SK-N-SH (cell line): ENCODE results near the gene LEO1. TPM values are rescaled to one million over a fixed set of nuclear protein-coding genes. Genes with fewer than 3 reads are reported as not detected.

Experiments
- CTCF ChIA-PET: fragments of 300-600, 350-600 bp; formaldehyde crosslinking; extraction: SDS; loops from one replicate; lab custom pipeline; 2021; lab: Yijun Ruan, JAX
- POLR2A ChIA-PET: fragments of 350-600 bp; sonication (Branson Sonifier 250); formaldehyde crosslinking; extraction: SDS; loops from one replicate; lab custom pipeline; 2020; ENCODE audit warnings: antibody characterized with exemption, inconsistent platforms; lab: Yijun Ruan, JAX
- DNase-seq: peaks from one replicate; pipeline ENCODE4 v3.0.0; 2012
- H2AFZ ChIP-seq: fragments of 200-600 bp; sonication (generic); 2 replicates; pipeline ENCODE4 v1.8.1; 2016; ENCODE audit warnings: antibody characterized with exemption, mild to moderate bottlenecking, low read depth
- H3F3A ChIP-seq: fragments of 200-600 bp; sonication (generic); replicated peaks from 2 replicates; pipeline ENCODE3; 2016; ENCODE audit warnings: antibody characterized with exemption, mild to moderate bottlenecking; ENCODE audit not compliant: insufficient read depth
- H3K27ac ChIP-seq, 2 experiments: fragments of 200-500 bp in 1 of 2; fragments of 200-600 bp in 1 of 2; sonication (Bioruptor generic) in 1 of 2; sonication (generic), shearing (Covaris generic) in 1 of 2; 2 replicates each; pipeline versions ENCODE4 v1.5.1 to v1.6.1; 2014 to 2016; ENCODE audit warnings: low read depth in 2 of 2, inconsistent platforms in 1 of 2, low read length in 1 of 2, mild to moderate bottlenecking in 1 of 2, mixed read lengths in 1 of 2
- H3K27me3 ChIP-seq: fragments of 200-600 bp; sonication (generic), shearing (Covaris generic); 2 replicates; pipeline ENCODE4 v1.6.1; 2016; ENCODE audit warnings: mixed run types; ENCODE audit not compliant: insufficient read depth
- H3K36me3 ChIP-seq, 2 experiments: fragments of 200-500 bp in 1 of 2; fragments of 200-600 bp in 1 of 2; sonication (Bioruptor generic) in 1 of 2; sonication (generic) in 1 of 2; replicated peaks in 1 of 2; 2 replicates each; pipeline versions ENCODE3 to v1.5.1; 2014 to 2016; ENCODE audit warnings: low read length in 1 of 2, mild to moderate bottlenecking in 1 of 2; ENCODE audit not compliant: insufficient read depth in 2 of 2, control insufficient read depth in 1 of 2
- H3K4me1 ChIP-seq, 2 experiments: fragments of 200-500 bp in 1 of 2; fragments of 200-600 bp in 1 of 2; sonication (Bioruptor generic) in 1 of 2; sonication (generic), shearing (Covaris generic) in 1 of 2; 2 replicates each; pipeline versions ENCODE4 v1.5.1 to v1.6.1; 2014 to 2016; ENCODE audit warnings: low read depth in 1 of 2, low read length in 1 of 2, mixed run types in 1 of 2; ENCODE audit not compliant: insufficient read depth in 2 of 2, control insufficient read depth in 1 of 2
- H3K4me2 ChIP-seq: fragments of 200-600 bp; sonication (generic), shearing (Covaris generic); 2 replicates; pipeline ENCODE4 v1.6.1; 2017; ENCODE audit warnings: mixed run types
- H3K4me3 ChIP-seq, 2 experiments: fragments of 200-500 bp in 1 of 2; fragments of 200-600 bp in 1 of 2; sonication (Bioruptor generic) in 1 of 2; sonication (generic), shearing (Covaris generic) in 1 of 2; 2 replicates each; pipeline versions ENCODE4 v1.5.1 to v1.8.1; 2014 to 2016; ENCODE audit warnings: low read depth in 2 of 2, inconsistent platforms in 1 of 2, low read length in 1 of 2, mild to moderate bottlenecking in 1 of 2, mixed read lengths in 1 of 2, moderate library complexity in 1 of 2
- H3K79me2 ChIP-seq: fragments of 200-600 bp; sonication (generic); 2 replicates; pipeline ENCODE4 v1.8.1; 2017; ENCODE audit warnings: mild to moderate bottlenecking; ENCODE audit not compliant: insufficient read depth
- H3K9ac ChIP-seq: fragments of 200-600 bp; sonication (generic); 2 replicates; pipeline ENCODE4 v1.6.1; 2017; ENCODE audit warnings: mixed run types
- H3K9me2 ChIP-seq: fragments of 200-600 bp; sonication (generic); 2 replicates; pipeline ENCODE4 v1.6.1; 2017; ENCODE audit warnings: mixed run types
- H3K9me3 ChIP-seq: fragments of 200-600 bp; sonication (generic); 2 replicates; pipeline ENCODE4 v1.6.1; 2017; ENCODE audit warnings: mixed run types, mild to moderate bottlenecking, moderate library complexity
- H4K20me1 ChIP-seq: fragments of 200-600 bp; sonication (generic); 2 replicates; pipeline ENCODE4 v1.6.1; 2017; ENCODE audit warnings: mild to moderate bottlenecking, mixed run types; ENCODE audit not compliant: insufficient read depth
- EP300 ChIP-seq, 2 experiments: IDR thresholded peaks; 2 replicates each; pipeline versions ENCODE4 v1.4.0 to v1.6.1; 2012; ENCODE audit warnings: borderline replicate concordance in 1 of 2, low read depth in 1 of 2, low read length in 1 of 2
- EZH2phosphoT487 ChIP-seq: fragments of 200-600 bp; sonication (generic); IDR thresholded peaks from 2 replicates; pipeline ENCODE4 v1.6.1; 2017; ENCODE audit warnings: low read depth, mixed run types, mild to moderate bottlenecking, antibody characterized with exemption, moderate library complexity, borderline replicate concordance
- FOSL2 ChIP-seq: IDR thresholded peaks from 2 replicates; pipeline ENCODE4 v1.4.0; 2012; ENCODE audit warnings: low read depth, mild to moderate bottlenecking, moderate library complexity, borderline replicate concordance
- FOXJ3 ChIP-seq: sonication (generic); formaldehyde crosslinking; IDR thresholded peaks from 2 replicates; pipeline ENCODE4 v1.5.1; 2020; ENCODE audit warnings: mild to moderate bottlenecking, missing genetic modification reagents
- FOXM1 ChIP-seq: IDR thresholded peaks from 2 replicates; pipeline ENCODE4 v1.4.0; 2012; ENCODE audit warnings: low read depth, mild to moderate bottlenecking
- JUND ChIP-seq: IDR thresholded peaks from 2 replicates; pipeline ENCODE4 v1.4.0; 2012
- MEF2A ChIP-seq: IDR thresholded peaks from 2 replicates; pipeline ENCODE4 v1.4.0; 2012; ENCODE audit warnings: low read depth, borderline replicate concordance
- NFIC ChIP-seq: IDR thresholded peaks from 2 replicates; pipeline ENCODE4 v1.4.0; 2012; ENCODE audit warnings: borderline replicate concordance
- NRF1 ChIP-seq: IDR thresholded peaks from 2 replicates; pipeline ENCODE4 v1.6.1; 2012; ENCODE audit warnings: low read depth, mild to moderate bottlenecking, low read length
- RAD21 ChIP-seq: IDR thresholded peaks from 2 replicates; pipeline ENCODE4 v1.6.1; 2012; ENCODE audit warnings: mild to moderate bottlenecking, low read length
- RFX5 ChIP-seq: IDR thresholded peaks from 2 replicates; pipeline ENCODE4 v1.6.1; 2012; ENCODE audit warnings: mild to moderate bottlenecking, improper control_type of control experiment, low read length
- RXRA ChIP-seq: IDR thresholded peaks from 2 replicates; pipeline ENCODE4 v1.4.0; 2012; ENCODE audit warnings: low read depth, mild to moderate bottlenecking, borderline replicate concordance
- SIN3A ChIP-seq: IDR thresholded peaks from 2 replicates; pipeline ENCODE4 v1.6.1; 2012; ENCODE audit warnings: low read depth, mild to moderate bottlenecking, low read length, moderate library complexity, borderline replicate concordance
- SMC3 ChIP-seq: IDR thresholded peaks from 2 replicates; pipeline ENCODE4 v1.6.1; 2012; ENCODE audit warnings: low read depth, low read length, improper control_type of control experiment
- TAF1 ChIP-seq: IDR thresholded peaks from 2 replicates; pipeline ENCODE4 v1.6.1; 2012; ENCODE audit warnings: low read depth, mild to moderate bottlenecking, low read length, moderate library complexity, borderline replicate concordance
- TCF12 ChIP-seq: IDR thresholded peaks from 2 replicates; pipeline ENCODE4 v1.4.0; 2012
- TEAD4 ChIP-seq: IDR thresholded peaks from 2 replicates; pipeline ENCODE4 v1.4.0; 2012; ENCODE audit warnings: mild to moderate bottlenecking, borderline replicate concordance; ENCODE audit not compliant: insufficient read depth
- YY1 ChIP-seq: IDR thresholded peaks from 2 replicates; pipeline ENCODE4 v1.4.0; 2012; ENCODE audit warnings: low read depth, mild to moderate bottlenecking
- WGBS: methylation state at CpG from one replicate; pipeline ENCODE4 v1.1.6; 2017; ENCODE audit warnings: low lambda C conversion rate; 5-methylcytosine and 5-hydroxymethylcytosine counted together
- polyA plus RNA-seq, 3 experiments: library from polyadenylated mRNA; depleted of rRNA; stranded (reverse); fragments of >200 nt; gene quantifications; 2 replicates each; pipeline ENCODE4 v1.2.3, GENCODE V29; 2012
- TF ChIP-seq, protein P1 (sequence below): fragments of 200-600 bp; sonication (generic); IDR thresholded peaks from 2 replicates; pipeline ENCODE4 v1.6.1; 2017; ENCODE audit warnings: antibody characterized with exemption, mild to moderate bottlenecking, moderate library complexity
- TF ChIP-seq, protein P2 (sequence below): IDR thresholded peaks from 2 replicates; pipeline ENCODE4 v1.4.0; 2012; ENCODE audit warnings: low read depth, borderline replicate concordance
- TF ChIP-seq, protein P3 (sequence below): IDR thresholded peaks from 2 replicates; pipeline ENCODE4 v1.4.0; 2012; ENCODE audit warnings: low read depth
- TF ChIP-seq, protein P4 (sequence below): fragments of 150-350 bp; IDR thresholded peaks from 2 replicates; pipeline ENCODE4 v1.6.1; 2017; ENCODE audit warnings: antibody characterized with exemption, low read length, low read depth, borderline replicate concordance
- TF ChIP-seq, protein P5 (sequence below): IDR thresholded peaks from 2 replicates; pipeline ENCODE4 v1.4.0; 2012; ENCODE audit warnings: low read depth, borderline replicate concordance

LEO1 gene
- polyA plus RNA-seq, 1 of the 3 experiments (the other 2 are of a cell fraction): 6.7 TPM

DNA sequence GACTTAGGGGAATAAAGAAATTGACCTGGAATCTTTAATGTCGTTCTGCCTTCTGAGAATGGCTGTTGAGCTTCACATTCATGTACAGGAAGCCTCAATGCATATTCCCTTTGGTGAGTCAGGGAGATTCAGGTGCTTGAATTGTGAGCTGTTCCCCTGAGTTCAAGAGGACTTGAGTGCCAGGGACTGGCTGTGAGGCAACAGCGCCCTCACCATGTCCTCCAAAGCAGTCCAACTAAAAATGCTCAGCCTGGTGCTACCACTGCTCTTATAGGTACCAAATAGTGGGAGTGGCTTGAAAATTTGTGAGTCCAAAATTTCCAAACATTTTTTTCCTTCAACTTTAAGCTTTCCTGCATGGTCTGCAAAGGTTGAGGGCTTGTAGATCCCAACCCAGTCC lies 54.1 kb downstream of the LEO1 start:
- Histone ChIP-seq H4K20me1 (no peaks in the 10 kb centered on the region), H3K4me3 (no peak overlapping the region), H3K9ac (no peak overlapping the region), H3K27me3 (no peaks in the 10 kb centered on the region), H3K36me3 (peaks cover 24 to 65% of the 10 kb centered on the region in 2 experiments), H3K4me1 (no peaks in the 10 kb centered on the region), H3K27ac (no peak overlapping the region), H3K79me2 (no peaks in the 10 kb centered on the region), H3F3A (peaks cover 3% of the 10 kb centered on the region), H3K9me3 (no peaks in the 10 kb centered on the region), H2AFZ (no peak overlapping the region), H3K4me2 (no peak overlapping the region), H3K9me2 (no peaks in the 10 kb centered on the region)
- TF ChIP-seq SMC3 (peak; percentile 25; the same call in 1 of the 2 replicates), YY1 (no peak), RXRA (no peak), RAD21 (peak; percentile 57), FOSL2 (no peak), FOXM1 (no peak), FOXJ3 (CRISPR knock-in tag) (no peak)
- TF ChIP-seq, protein P1, sequence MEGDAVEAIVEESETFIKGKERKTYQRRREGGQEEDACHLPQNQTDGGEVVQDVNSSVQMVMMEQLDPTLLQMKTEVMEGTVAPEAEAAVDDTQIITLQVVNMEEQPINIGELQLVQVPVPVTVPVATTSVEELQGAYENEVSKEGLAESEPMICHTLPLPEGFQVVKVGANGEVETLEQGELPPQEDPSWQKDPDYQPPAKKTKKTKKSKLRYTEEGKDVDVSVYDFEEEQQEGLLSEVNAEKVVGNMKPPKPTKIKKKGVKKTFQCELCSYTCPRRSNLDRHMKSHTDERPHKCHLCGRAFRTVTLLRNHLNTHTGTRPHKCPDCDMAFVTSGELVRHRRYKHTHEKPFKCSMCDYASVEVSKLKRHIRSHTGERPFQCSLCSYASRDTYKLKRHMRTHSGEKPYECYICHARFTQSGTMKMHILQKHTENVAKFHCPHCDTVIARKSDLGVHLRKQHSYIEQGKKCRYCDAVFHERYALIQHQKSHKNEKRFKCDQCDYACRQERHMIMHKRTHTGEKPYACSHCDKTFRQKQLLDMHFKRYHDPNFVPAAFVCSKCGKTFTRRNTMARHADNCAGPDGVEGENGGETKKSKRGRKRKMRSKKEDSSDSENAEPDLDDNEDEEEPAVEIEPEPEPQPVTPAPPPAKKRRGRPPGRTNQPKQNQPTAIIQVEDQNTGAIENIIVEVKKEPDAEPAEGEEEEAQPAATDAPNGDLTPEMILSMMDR: peak; percentile 54
- ChIA-PET CTCF (interaction anchor here (0.6 to 1.9 kb wide), 7 partner anchors 8 to 133 kb away, joined by 3 to 7 read pairs (median 4); no protein-coding TSS in a partner anchor), POLR2A (interaction anchor here (1.0 kb wide), 1 partner anchor 9 kb away, joined by 3 read pairs; no protein-coding TSS in a partner anchor)
- peak; percentile 15 for DNase-seq
- WGBS: 95% methylated on average over 1 of the region's 2 CpGs

DNA sequence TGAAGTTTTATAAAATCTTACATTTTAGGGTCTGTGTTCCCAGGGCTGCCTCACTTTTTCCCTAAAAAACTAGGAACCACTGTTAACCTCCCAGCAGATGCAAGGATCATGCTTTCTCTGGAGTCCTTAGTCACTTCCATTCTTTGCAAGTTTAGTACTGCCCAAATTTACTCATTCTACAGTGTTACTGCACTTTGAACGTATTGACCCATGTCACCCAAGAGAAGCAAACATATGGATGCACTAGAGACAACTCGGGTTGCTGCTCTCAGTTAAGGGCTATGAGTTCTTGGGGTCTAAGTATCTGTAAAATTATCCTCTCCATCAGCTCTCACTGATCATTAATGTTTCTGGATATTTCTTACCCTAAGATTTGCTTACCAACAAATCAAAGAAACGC lies 59.0 kb downstream of the LEO1 start:
- peaks cover 7% of the 10 kb centered on the region for H4K20me1 ChIP-seq
- no peak for DNase-seq
- no peaks in the 10 kb centered on the region for H3K9me3 ChIP-seq
- ChIA-PET CTCF (no interaction called here), POLR2A (no interaction called here)
- no peaks in the 10 kb centered on the region for H3K9me2 ChIP-seq
- H3K27ac ChIP-seq: no peak overlapping the region
- H3K4me2 ChIP-seq: no peak overlapping the region
- H2AFZ ChIP-seq: no peak overlapping the region
- no peak overlapping the region for H3K4me3 ChIP-seq
- 96% methylated on average over 3 of the region's 3 CpGs for WGBS
- H3K79me2 ChIP-seq: no peaks in the 10 kb centered on the region
- H3K27me3 ChIP-seq: no peaks in the 10 kb centered on the region
- H3K36me3 ChIP-seq: peaks cover 25 to 67% of the 10 kb centered on the region in 2 experiments
- H3F3A ChIP-seq: peaks cover 3% of the 10 kb centered on the region
- H3K4me1 ChIP-seq: peaks cover 0 to 7% of the 10 kb centered on the region in 2 experiments; a peak in 1 of 4 replicates
- no peak overlapping the region for H3K9ac ChIP-seq
- TF ChIP-seq FOSL2: no peak
- TF ChIP-seq, protein P2, sequence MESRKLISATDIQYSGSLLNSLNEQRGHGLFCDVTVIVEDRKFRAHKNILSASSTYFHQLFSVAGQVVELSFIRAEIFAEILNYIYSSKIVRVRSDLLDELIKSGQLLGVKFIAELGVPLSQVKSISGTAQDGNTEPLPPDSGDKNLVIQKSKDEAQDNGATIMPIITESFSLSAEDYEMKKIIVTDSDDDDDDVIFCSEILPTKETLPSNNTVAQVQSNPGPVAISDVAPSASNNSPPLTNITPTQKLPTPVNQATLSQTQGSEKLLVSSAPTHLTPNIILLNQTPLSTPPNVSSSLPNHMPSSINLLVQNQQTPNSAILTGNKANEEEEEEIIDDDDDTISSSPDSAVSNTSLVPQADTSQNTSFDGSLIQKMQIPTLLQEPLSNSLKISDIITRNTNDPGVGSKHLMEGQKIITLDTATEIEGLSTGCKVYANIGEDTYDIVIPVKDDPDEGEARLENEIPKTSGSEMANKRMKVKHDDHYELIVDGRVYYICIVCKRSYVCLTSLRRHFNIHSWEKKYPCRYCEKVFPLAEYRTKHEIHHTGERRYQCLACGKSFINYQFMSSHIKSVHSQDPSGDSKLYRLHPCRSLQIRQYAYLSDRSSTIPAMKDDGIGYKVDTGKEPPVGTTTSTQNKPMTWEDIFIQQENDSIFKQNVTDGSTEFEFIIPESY: no peak
- no peak for TF ChIP-seq RFX5
- TF ChIP-seq, protein P3, sequence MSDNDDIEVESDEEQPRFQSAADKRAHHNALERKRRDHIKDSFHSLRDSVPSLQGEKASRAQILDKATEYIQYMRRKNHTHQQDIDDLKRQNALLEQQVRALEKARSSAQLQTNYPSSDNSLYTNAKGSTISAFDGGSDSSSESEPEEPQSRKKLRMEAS: no peak
- no peak for TF ChIP-seq EP300 (IDR thresholded peaks at IDR 0.05; ENCODE audit: borderline replicate concordance in 1 of 2, low read depth in 1 of 2, low read length in 1 of 2)
- TF ChIP-seq, protein P4, sequence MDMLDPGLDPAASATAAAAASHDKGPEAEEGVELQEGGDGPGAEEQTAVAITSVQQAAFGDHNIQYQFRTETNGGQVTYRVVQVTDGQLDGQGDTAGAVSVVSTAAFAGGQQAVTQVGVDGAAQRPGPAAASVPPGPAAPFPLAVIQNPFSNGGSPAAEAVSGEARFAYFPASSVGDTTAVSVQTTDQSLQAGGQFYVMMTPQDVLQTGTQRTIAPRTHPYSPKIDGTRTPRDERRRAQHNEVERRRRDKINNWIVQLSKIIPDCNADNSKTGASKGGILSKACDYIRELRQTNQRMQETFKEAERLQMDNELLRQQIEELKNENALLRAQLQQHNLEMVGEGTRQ: no peak
- no peak for TF ChIP-seq TAF1
- TF ChIP-seq SIN3A: no peak
- TF ChIP-seq MEF2A: no peak
- no peak for TF ChIP-seq NFIC
- TF ChIP-seq JUND: no peak
- TF ChIP-seq SMC3: no peak
- TF ChIP-seq NRF1: no peak
- no peak for TF ChIP-seq TEAD4
- TF ChIP-seq, protein P5, sequence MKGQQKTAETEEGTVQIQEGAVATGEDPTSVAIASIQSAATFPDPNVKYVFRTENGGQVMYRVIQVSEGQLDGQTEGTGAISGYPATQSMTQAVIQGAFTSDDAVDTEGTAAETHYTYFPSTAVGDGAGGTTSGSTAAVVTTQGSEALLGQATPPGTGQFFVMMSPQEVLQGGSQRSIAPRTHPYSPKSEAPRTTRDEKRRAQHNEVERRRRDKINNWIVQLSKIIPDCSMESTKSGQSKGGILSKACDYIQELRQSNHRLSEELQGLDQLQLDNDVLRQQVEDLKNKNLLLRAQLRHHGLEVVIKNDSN: no peak
- TF ChIP-seq EZH2phosphoT487: no peak
- no peak for TF ChIP-seq TCF12
